HCT116 (cell line): Measurements from ENCODE around the gene RHBDF1.
"Not testable (repeated sequence)": the region's sequence is repeated elsewhere in the genome, so short reads cannot be mapped to it uniquely, and the experiment has no call there.

Experiments
- EZH2 ChIP-seq: fragments of 200-600 bp; sonication (generic); IDR thresholded peaks from 2 replicates; pipeline ENCODE4 v1.6.1; 2017; ENCODE audit warnings: antibody characterized with exemption, mixed run types
- JUND ChIP-seq: IDR thresholded peaks from 2 replicates; pipeline ENCODE4 v1.6.1; 2012
- POLR2A ChIP-seq: IDR thresholded peaks from 2 replicates; pipeline ENCODE4 v1.7.0; 2011; ENCODE audit warnings: borderline replicate concordance; ENCODE audit not compliant: insufficient read depth, insufficient read length; ENCODE audit errors: extremely low read depth
- RAD21 ChIP-seq: IDR thresholded peaks from 2 replicates; pipeline ENCODE4 v1.6.1; 2012; ENCODE audit warnings: low read depth, mild to moderate bottlenecking
- SIN3A ChIP-seq: IDR thresholded peaks from 2 replicates; pipeline ENCODE4 v1.6.1; 2012; ENCODE audit warnings: low read depth
- SP1 ChIP-seq: IDR thresholded peaks from 2 replicates; pipeline ENCODE4 v1.6.1; 2012; ENCODE audit warnings: low read depth
- ZNF274 ChIP-seq: fragments of 200-500 bp; sonication (Bioruptor generic); IDR thresholded peaks from 2 replicates; pipeline ENCODE4 v1.6.1; 2014; ENCODE audit warnings: mild to moderate bottlenecking, low read depth, low read length, inconsistent platforms
- TF ChIP-seq, protein P1 (sequence below), 3 experiments: fragments of 200-600 bp in 1 of 3; sonication (generic) in 1 of 3; IDR thresholded peaks in 2 of 3; conservative IDR thresholded peaks in 1 of 3; 2 replicates each; pipeline ENCODE4 v1.5.1; 2012 to 2017; ENCODE audit warnings: low read depth in 2 of 3, low read length in 2 of 3, antibody characterized with exemption in 1 of 3, borderline replicate concordance in 1 of 3, control low read depth in 1 of 3, mild to moderate bottlenecking in 1 of 3, mixed read lengths in 1 of 3, mixed run types in 1 of 3, moderate library complexity in 1 of 3; ENCODE audit not compliant: insufficient read depth in 1 of 3

DNA sequence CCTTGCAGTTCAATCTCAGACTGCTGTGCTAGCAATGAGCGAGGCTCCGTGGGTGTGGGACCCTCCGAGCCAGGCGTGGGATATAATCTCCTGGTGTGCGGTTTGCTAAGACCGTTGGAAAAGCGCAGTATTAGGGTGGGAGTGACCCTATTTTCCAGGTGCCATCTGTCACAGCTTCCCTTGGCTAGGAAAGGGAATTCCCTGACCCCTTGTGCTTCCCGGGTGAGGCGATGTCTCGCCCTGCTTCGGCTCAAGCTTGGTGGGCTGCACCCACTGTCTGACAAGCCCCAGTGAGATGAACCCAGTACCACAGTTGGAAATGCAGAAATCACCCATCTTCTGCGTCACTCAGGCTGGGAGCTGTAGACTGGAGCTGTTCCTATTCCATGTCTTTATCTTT is 51.5 kb downstream of the RHBDF1 start:
- TF ChIP-seq, protein P1, sequence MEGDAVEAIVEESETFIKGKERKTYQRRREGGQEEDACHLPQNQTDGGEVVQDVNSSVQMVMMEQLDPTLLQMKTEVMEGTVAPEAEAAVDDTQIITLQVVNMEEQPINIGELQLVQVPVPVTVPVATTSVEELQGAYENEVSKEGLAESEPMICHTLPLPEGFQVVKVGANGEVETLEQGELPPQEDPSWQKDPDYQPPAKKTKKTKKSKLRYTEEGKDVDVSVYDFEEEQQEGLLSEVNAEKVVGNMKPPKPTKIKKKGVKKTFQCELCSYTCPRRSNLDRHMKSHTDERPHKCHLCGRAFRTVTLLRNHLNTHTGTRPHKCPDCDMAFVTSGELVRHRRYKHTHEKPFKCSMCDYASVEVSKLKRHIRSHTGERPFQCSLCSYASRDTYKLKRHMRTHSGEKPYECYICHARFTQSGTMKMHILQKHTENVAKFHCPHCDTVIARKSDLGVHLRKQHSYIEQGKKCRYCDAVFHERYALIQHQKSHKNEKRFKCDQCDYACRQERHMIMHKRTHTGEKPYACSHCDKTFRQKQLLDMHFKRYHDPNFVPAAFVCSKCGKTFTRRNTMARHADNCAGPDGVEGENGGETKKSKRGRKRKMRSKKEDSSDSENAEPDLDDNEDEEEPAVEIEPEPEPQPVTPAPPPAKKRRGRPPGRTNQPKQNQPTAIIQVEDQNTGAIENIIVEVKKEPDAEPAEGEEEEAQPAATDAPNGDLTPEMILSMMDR (IDR thresholded peaks at IDR 0.05 in 2 of 3, conservative IDR thresholded peaks at IDR 0.05 in 1 of 3; ENCODE audit: borderline replicate concordance in 1 of 3, insufficient read depth in 1 of 3, low read depth in 2 of 3, low read length in 2 of 3): not testable (repeated sequence)
- not testable (repeated sequence) for TF ChIP-seq SIN3A, ZNF274, EZH2, POLR2A, RAD21, SP1, JUND
